HEK293 (cell line): ENCODE measurements around the gene NID2.

Experiments used
- CTCF ChIA-PET: fragments of 350-600 bp; formaldehyde crosslinking; extraction: SDS; loops from one replicate; lab custom pipeline; 2021; ENCODE audit warnings: antibody characterized with exemption; lab: Yijun Ruan, JAX
- POLR2A ChIA-PET: fragments of 300-600 bp; formaldehyde crosslinking; extraction: SDS; loops from one replicate; lab custom pipeline; 2020; ENCODE audit warnings: antibody characterized with exemption, inconsistent platforms; lab: Yijun Ruan, JAX
- H3K27ac ChIP-seq: fragments of 200-500 bp; sonication (Bioruptor generic); 2 replicates; pipeline ENCODE4 v1.5.1; 2014; ENCODE audit warnings: low read depth, low read length, control low read depth, inconsistent platforms; ENCODE audit errors: extremely low read depth
- H3K36me3 ChIP-seq, 2 experiments: fragments of 200-500 bp in 1 of 2; sonication (Bioruptor generic) in 1 of 2; 1 replicate in 1 of 2; 2 replicates in 1 of 2; pipeline ENCODE4 v1.5.1; 2014 to 2017; ENCODE audit warnings: inconsistent platforms in 2 of 2, low read length in 2 of 2; ENCODE audit not compliant: control insufficient read depth in 2 of 2, insufficient read depth in 1 of 2
- H3K4me1 ChIP-seq: fragments of 200-500 bp; sonication (Bioruptor generic); 2 replicates; pipeline ENCODE4 v1.5.1; 2014; ENCODE audit warnings: mild to moderate bottlenecking, low read length, inconsistent platforms; ENCODE audit not compliant: control insufficient read depth, insufficient read depth
- H3K4me3 ChIP-seq: 2 replicates; pipeline ENCODE4 v1.5.1; 2011; ENCODE audit warnings: low read depth, mild to moderate bottlenecking, control low read depth, low read length, moderate library complexity
- H3K9me3 ChIP-seq: fragments of 200-500 bp; sonication (Bioruptor generic); 2 replicates; pipeline ENCODE4 v1.5.1; 2014; ENCODE audit warnings: low read depth, low read length, inconsistent platforms; ENCODE audit not compliant: control insufficient read depth, insufficient read depth
- MYNN ChIP-seq: fragments of 450-650 bp; formaldehyde crosslinking; IDR thresholded peaks from 2 replicates; pipeline ENCODE4 v1.5.1; 2016; ENCODE audit warnings: missing biosample characterization, missing genetic modification characterization, borderline replicate concordance
- PBX3 ChIP-seq: sonication (generic); formaldehyde crosslinking; IDR thresholded peaks from 2 replicates; pipeline ENCODE4 v1.8.1; 2022; ENCODE audit warnings: mild to moderate bottlenecking, moderate library complexity, missing genetic modification reagents
- PRDM6 ChIP-seq: fragments of 450-650 bp; formaldehyde crosslinking; IDR thresholded peaks from 2 replicates; pipeline ENCODE4 v1.5.1; 2017; ENCODE audit warnings: missing biosample characterization, missing genetic modification characterization
- SCRT2 ChIP-seq: fragments of 450-650 bp; formaldehyde crosslinking; IDR thresholded peaks from 2 replicates; pipeline ENCODE4 v1.5.1; 2016; ENCODE audit warnings: missing biosample characterization, missing genetic modification characterization
- TSHZ1 ChIP-seq: fragments of 450-650 bp; formaldehyde crosslinking; IDR thresholded peaks from 2 replicates; pipeline ENCODE4 v1.5.1; 2016; ENCODE audit warnings: missing biosample characterization, missing genetic modification characterization, borderline replicate concordance
- WT1 ChIP-seq: fragments of 450-650 bp; formaldehyde crosslinking; IDR thresholded peaks from 2 replicates; pipeline ENCODE4 v1.5.1; 2016; ENCODE audit warnings: missing biosample characterization, missing genetic modification characterization
- ZBTB44 ChIP-seq: fragments of 450-650 bp; IDR thresholded peaks from 2 replicates; pipeline ENCODE4 v1.5.1; 2018; ENCODE audit warnings: missing biosample characterization, mild to moderate bottlenecking, missing genetic modification characterization
- ZBTB49 ChIP-seq: fragments of 450-650 bp; formaldehyde crosslinking; IDR thresholded peaks from 2 replicates; pipeline ENCODE4 v1.5.1; 2016; ENCODE audit warnings: missing biosample characterization, missing genetic modification characterization, low read depth
- ZNF132 ChIP-seq: fragments of 450-650 bp; formaldehyde crosslinking; IDR thresholded peaks from 2 replicates; pipeline ENCODE4 v1.5.1; 2017; ENCODE audit warnings: missing biosample characterization, missing genetic modification characterization, borderline replicate concordance
- ZNF175 ChIP-seq: fragments of 450-650 bp; formaldehyde crosslinking; IDR thresholded peaks from 2 replicates; pipeline ENCODE4 v1.5.1; 2016; ENCODE audit warnings: missing biosample characterization, missing genetic modification characterization
- ZNF23 ChIP-seq: fragments of 450-650 bp; formaldehyde crosslinking; IDR thresholded peaks from 2 replicates; pipeline ENCODE4 v1.5.1; 2016; ENCODE audit warnings: missing biosample characterization, missing genetic modification characterization, borderline replicate concordance
- ZNF248 ChIP-seq: fragments of 450-650 bp; formaldehyde crosslinking; IDR thresholded peaks from 2 replicates; pipeline ENCODE4 v1.5.1; 2017; ENCODE audit warnings: missing biosample characterization, missing genetic modification characterization
- ZNF398 ChIP-seq: fragments of 450-650 bp; formaldehyde crosslinking; IDR thresholded peaks from 2 replicates; pipeline ENCODE4 v1.5.1; 2017; ENCODE audit warnings: missing biosample characterization, missing genetic modification characterization
- ZNF404 ChIP-seq: fragments of 450-650 bp; formaldehyde crosslinking; IDR thresholded peaks from 2 replicates; pipeline ENCODE4 v1.5.1; 2017; ENCODE audit warnings: missing biosample characterization, missing genetic modification characterization
- ZNF48 ChIP-seq: fragments of 450-650 bp; formaldehyde crosslinking; IDR thresholded peaks from 2 replicates; pipeline ENCODE4 v1.5.1; 2016; ENCODE audit warnings: missing biosample characterization, missing genetic modification characterization
- ZNF501 ChIP-seq: fragments of 450-650 bp; formaldehyde crosslinking; IDR thresholded peaks from 2 replicates; pipeline ENCODE4 v1.5.1; 2016; ENCODE audit warnings: missing biosample characterization, missing genetic modification characterization
- ZNF544 ChIP-seq: fragments of 450-650 bp; formaldehyde crosslinking; IDR thresholded peaks from 2 replicates; pipeline ENCODE4 v1.5.0; 2017; ENCODE audit warnings: missing biosample characterization, missing genetic modification characterization
- ZNF610 ChIP-seq: fragments of 450-650 bp; formaldehyde crosslinking; IDR thresholded peaks from 2 replicates; pipeline ENCODE4 v1.5.1; 2016; ENCODE audit warnings: missing biosample characterization, missing genetic modification characterization, borderline replicate concordance
- ZNF621 ChIP-seq: fragments of 450-650 bp; formaldehyde crosslinking; IDR thresholded peaks from 2 replicates; pipeline ENCODE4 v1.5.1; 2017; ENCODE audit warnings: missing biosample characterization, missing genetic modification characterization
- ZNF785 ChIP-seq: fragments of 450-650 bp; formaldehyde crosslinking; IDR thresholded peaks from 2 replicates; pipeline ENCODE4 v1.5.1; 2016; ENCODE audit warnings: missing biosample characterization, missing genetic modification characterization
- ZXDB ChIP-seq: fragments of 450-650 bp; formaldehyde crosslinking; IDR thresholded peaks from 2 replicates; pipeline ENCODE4 v1.5.1; 2016; ENCODE audit warnings: missing biosample characterization, missing genetic modification characterization

The NID2 gene

GRCh38 chr14:52039124-52039815, 29.6 kb downstream of the NID2 start:
- Histone ChIP-seq H3K27ac (no peak overlapping the region), H3K4me3 (no peak overlapping the region), H3K36me3 (peaks cover 0 to 25% of the 10 kb centered on the region in 2 experiments; a peak in 2 of 3 replicates), H3K9me3 (no peaks in the 10 kb centered on the region), H3K4me1 (no peaks in the 10 kb centered on the region)
- ChIA-PET POLR2A (no interaction called here), CTCF (interaction anchor here (1.4 kb wide), 1 partner anchor 94 kb away, joined by 3 read pairs; no protein-coding TSS in a partner anchor)
- TF ChIP-seq ZBTB44 (tag by site-specific recombination) (no peak), ZNF175 (tag by site-specific recombination) (no peak), PBX3 (CRISPR knock-in tag) (no peak)

- peaks cover 0 to 3% of the 10 kb centered on the region in 2 experiments; a peak in 2 of 3 replicates for H3K36me3 ChIP-seq
- ChIA-PET POLR2A (no interaction called here), CTCF (interaction anchor here (0.5 to 1.2 kb wide), 3 partner anchors 10 to 38 kb away, joined by 3 to 6 read pairs (median 3); no protein-coding TSS in a partner anchor)
- no peaks in the 10 kb centered on the region for H3K4me1 ChIP-seq
- H3K9me3 ChIP-seq, result no peaks in the 10 kb centered on the region
- no peak overlapping the region for H3K4me3 ChIP-seq
- H3K27ac ChIP-seq, result no peak overlapping the region
- TF ChIP-seq ZNF132 (tag by site-specific recombination) (no peak), ZNF610 (tag by site-specific recombination) (no peak), ZNF248 (no peak), ZNF404 (no peak), WT1 (no peak), SCRT2 (tag by site-specific recombination) (no peak), MYNN (tag by site-specific recombination) (no peak), PRDM6 (tag by site-specific recombination) (no peak), ZNF48 (no peak), TSHZ1 (tag by site-specific recombination) (no peak), ZNF501 (tag by site-specific recombination) (no peak), ZNF398 (tag by site-specific recombination) (no peak), ZNF544 (no peak), ZBTB49 (tag by site-specific recombination) (no peak), ZNF621 (tag by site-specific recombination) (no peak), ZXDB (tag by site-specific recombination) (no peak), ZNF23 (tag by site-specific recombination) (no peak), ZNF785 (no peak)
Observed at GRCh38 chr14:52033101-52033642, 35.7 kb downstream of the NID2 start.
